Skeletal muscle satellite cell (primary cell): ENCODE data around the gene SLC26A11.

ENCODE experiments used
- H3K27me3 ChIP-seq: 2 replicates; pipeline ENCODE4 v1.7.0; 2013; ENCODE audit warnings: low read length; ENCODE audit not compliant: control insufficient read depth, insufficient read depth
- H3K36me3 ChIP-seq: 2 replicates; pipeline ENCODE4 v1.7.0; 2013; ENCODE audit warnings: mild to moderate bottlenecking, control low read depth, low read length; ENCODE audit not compliant: insufficient read depth
- H3K4me1 ChIP-seq: 2 replicates; pipeline ENCODE4 v1.7.0; 2013; ENCODE audit warnings: low read length; ENCODE audit not compliant: control insufficient read depth, insufficient read depth
- H3K4me2 ChIP-seq: 2 replicates; pipeline ENCODE4 v1.7.0; 2013; ENCODE audit warnings: mild to moderate bottlenecking, low read length
- H3K4me3 ChIP-seq: 2 replicates; pipeline ENCODE4 v1.7.0; 2013; ENCODE audit warnings: low read length
- H3K9ac ChIP-seq: 2 replicates; pipeline ENCODE4 v1.7.0; 2013; ENCODE audit warnings: mild to moderate bottlenecking, low read depth, low read length, moderate library complexity
- H3K9me3 ChIP-seq: replicated peaks from 2 replicates; pipeline ENCODE4 v1.7.0; 2013; ENCODE audit warnings: mild to moderate bottlenecking, control low read depth, low read length

The SLC26A11 gene

DNA sequence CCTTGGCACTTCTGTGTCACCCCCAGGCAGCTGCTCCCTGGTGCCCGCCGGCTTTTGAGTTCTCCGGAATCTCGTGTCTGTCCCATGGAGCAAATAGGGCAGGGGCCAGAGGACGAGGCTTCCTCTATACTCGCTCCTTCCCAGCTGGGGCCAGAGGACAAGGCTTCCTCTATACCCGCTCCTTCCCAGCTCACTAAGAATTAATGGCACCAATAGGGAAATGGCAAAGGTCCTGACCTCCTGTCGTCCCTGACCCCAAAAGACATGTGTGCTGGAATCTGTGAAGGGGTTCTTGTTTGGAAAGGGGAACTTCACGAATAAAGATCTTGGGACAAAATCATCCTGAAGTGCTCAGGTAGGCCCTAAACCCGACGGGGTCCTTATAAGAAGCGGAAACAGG, 7.7 kb upstream of the SLC26A11 start:
- Histone ChIP-seq H3K27me3 (no peaks in the 10 kb centered on the region), H3K36me3 (peaks cover 53% of the 10 kb centered on the region), H3K9me3 (no peaks in the 10 kb centered on the region), H3K9ac (no peak overlapping the region), H3K4me3 (no peak overlapping the region), H3K4me2 (no peak overlapping the region), H3K4me1 (no peaks in the 10 kb centered on the region)

DNA sequence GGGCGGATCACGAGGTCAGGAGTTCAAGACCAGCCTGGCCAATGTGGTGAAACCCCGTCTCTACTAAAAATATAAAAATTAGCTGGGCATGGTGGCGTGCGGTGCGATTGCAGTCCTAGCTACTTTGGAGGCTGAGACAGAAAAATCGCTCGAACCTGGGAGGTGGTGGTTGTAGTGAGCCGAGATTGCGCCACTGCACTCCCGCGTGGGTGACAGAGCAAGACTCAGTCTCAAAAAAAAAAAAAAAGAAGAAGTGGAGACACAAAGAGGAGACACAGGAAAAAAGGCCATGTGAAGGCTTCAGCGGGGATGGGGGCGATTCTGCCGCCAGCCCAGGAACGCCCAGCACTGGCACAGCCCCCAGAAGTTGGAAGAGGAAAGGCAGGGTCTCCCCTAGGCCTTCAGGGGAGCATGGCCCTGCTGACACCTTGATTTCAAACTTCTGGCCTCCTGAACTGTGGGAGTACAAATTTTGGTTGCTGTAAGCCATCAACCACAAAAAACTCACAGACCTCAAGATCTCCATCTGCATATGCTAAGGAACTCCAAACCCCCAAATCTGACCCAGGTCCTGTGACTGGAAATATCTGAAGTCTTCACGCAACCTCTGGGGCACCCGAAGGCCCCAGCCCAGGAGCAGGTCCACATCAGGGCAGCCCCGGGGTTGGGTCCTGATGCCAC, 7.1 kb upstream of the SLC26A11 start:
- no peaks in the 10 kb centered on the region for H3K4me1 ChIP-seq
- no peak overlapping the region for H3K9ac ChIP-seq
- H3K9me3 ChIP-seq: no peaks in the 10 kb centered on the region
- H3K27me3 ChIP-seq: no peaks in the 10 kb centered on the region
- no peak overlapping the region for H3K4me2 ChIP-seq
- H3K36me3 ChIP-seq: peaks cover 58% of the 10 kb centered on the region
- H3K4me3 ChIP-seq: no peak overlapping the region

DNA sequence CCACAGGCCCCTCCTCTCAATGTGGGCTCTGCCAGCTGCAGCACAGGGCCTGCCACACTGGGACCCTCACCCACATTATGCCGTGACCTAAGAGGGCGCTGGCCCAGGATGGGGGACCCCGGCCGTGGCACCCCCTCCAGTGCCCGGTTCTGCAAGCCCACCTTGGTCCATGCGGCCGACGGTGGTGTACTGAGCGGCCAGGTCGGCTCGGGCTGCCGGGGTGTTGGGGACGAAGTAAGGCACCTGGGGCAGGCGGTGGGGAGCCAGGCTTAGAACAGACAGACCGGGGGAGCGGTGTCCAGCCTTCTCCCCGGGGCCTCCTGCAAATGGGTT, 6.6 kb upstream of the SLC26A11 start:
- no peak overlapping the region for H3K9ac ChIP-seq
- H3K27me3 ChIP-seq: no peaks in the 10 kb centered on the region
- no peak overlapping the region for H3K4me3 ChIP-seq
- H3K4me1 ChIP-seq: no peaks in the 10 kb centered on the region
- H3K4me2 ChIP-seq: no peak overlapping the region
- H3K9me3 ChIP-seq: no peaks in the 10 kb centered on the region
- H3K36me3 ChIP-seq: peaks cover 59% of the 10 kb centered on the region

DNA sequence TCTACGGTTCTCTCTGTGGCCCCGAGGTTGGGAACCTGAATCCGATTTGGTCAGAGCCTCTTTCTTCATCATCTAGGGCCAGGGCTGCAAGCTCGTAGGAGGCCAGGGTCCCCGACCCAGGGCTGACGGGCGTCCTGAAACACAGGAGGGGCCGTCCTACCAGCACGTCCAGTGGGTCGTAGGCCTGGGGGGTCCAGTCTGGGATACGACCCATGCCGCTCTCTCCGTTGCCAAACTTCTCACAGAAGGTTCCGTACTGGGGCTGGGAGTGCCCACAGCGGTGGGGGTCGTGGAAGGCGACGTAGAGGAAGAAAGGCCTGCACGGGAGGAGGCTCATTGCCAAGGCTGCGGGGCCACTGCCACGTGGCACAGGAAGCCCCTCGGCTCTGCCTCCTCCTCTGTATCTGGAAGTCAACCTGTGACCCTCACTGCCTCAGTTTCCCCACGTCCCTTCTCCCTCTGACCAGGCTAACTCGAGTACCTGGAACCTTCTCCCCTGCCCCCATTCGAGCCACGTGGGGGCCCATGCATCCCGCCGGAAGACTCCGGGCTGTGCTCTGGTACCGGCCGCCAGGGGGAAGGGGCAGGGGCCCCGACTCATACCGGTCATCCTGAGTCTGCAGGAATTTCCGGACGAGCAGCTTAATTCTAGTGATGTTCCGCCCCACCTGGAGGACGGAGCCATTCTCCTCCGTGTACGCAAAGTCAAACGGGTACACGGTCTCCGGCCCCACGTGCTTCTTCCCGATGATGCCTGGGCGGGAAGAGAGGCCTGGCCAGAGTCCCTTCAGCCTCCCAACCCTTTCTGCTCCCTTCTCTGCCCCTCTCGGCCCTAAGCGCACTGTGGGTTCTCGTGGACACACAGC, 6.0 kb upstream of the SLC26A11 start:
- Histone ChIP-seq H3K4me2 (no peak overlapping the region), H3K36me3 (peaks cover 59% of the 10 kb centered on the region), H3K27me3 (no peaks in the 10 kb centered on the region), H3K9me3 (no peaks in the 10 kb centered on the region), H3K9ac (no peak overlapping the region), H3K4me3 (no peak overlapping the region), H3K4me1 (peaks cover 3% of the 10 kb centered on the region)

DNA sequence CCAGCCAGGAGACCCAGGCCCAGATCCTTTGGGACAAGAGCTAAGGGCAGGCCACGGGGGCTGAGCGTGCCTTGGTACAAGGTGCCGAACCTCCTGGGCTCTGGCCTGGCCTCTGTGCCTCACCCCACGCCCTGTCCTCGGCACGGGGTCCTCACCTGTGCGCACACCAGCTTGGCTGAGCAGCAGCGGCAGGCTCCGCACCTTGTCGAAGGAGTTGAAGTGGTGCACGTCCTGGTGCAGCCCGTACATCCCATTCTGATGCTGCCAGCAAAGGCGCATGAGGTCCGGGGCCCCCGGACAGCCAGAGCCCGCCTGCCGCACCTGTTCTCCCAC, 5.4 kb upstream of the SLC26A11 start:
- Histone ChIP-seq H3K4me2 (no peak overlapping the region), H3K4me3 (no peak overlapping the region), H3K27me3 (no peaks in the 10 kb centered on the region), H3K36me3 (peaks cover 55% of the 10 kb centered on the region), H3K4me1 (peaks cover 8% of the 10 kb centered on the region), H3K9me3 (no peaks in the 10 kb centered on the region), H3K9ac (no peak overlapping the region)

DNA sequence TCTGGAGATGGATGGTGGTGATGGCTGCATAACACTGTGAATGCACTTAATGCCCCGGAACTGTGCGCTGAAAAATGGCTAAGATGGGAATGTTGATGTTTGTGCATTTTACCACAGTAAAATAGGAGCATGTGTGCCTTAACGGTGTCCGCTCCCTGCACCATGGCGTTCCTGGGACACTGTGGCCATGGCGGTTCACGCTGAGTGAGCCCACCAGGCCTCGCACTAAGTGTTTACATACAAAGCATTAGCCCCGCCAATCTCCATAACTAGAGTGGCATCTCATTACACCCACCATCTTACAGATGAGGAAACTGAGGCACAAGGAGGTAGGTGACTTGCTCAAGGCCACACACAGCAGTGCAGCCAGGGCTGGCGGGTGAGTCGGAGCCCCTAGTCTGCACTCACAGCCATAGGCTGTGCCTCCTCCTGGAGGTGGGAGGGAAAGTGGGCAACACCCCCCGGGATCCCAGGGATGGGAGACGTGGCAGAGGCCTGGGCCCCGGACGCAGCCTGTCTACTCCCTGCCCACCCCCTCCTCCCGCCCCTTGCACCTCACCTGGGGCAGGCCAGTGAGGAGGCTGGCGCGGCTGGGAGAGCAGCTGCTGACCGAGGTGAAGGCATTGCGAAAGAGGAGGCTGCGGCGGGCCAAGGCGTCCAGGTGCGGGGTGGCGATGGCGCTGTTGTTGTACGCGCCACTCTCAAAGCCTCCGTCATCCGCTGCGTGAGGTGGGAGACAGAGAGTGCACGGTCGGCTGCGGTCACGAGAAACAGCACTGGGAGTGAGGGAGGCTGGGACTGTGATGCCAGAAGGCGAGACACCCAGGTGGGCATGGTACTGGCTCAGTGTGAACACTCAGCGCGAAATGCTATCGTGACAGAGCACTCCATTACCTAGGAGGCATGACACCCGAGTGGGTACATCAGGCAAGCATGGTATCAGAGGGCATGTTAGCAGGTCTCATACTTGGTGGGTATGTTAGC, 3.5 kb upstream of the SLC26A11 start:
- Histone ChIP-seq H3K36me3 (peaks cover 36% of the 10 kb centered on the region), H3K9ac (no peak overlapping the region), H3K4me1 (peaks cover 15% of the 10 kb centered on the region), H3K9me3 (no peaks in the 10 kb centered on the region), H3K4me2 (no peak overlapping the region), H3K4me3 (no peak overlapping the region), H3K27me3 (no peaks in the 10 kb centered on the region)

DNA sequence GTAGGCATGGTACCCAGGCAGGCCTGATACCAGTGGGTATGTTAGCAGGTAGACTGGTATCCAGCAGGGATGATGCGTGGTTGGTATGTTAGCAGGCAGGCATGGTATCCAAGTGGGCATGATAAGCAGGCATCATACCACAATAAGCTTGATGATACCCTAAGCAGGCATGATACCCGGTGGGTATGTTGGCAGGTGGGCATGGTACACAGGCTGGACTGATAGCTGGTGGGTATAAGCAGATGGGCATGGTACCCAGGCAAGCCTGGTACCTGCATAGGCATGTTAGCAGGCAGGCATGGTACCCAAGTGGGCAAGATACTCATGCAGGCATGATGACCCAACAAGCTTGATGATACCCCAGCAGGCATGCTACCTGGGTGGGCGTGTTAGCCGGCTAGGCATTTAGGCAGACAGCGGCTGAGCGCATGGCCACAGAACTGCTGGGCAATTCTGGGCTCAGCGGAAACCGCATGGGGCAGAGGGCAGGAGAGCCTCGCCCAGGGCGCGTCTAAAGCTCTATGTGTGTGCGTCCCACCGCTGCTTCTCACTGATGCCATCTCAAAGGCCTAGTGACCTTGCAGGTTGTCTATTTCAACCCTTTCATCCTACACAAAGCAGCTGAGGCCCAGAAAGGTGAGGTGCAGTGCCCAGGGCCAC, 2.4 kb upstream of the SLC26A11 start:
- no peak overlapping the region for H3K4me2 ChIP-seq
- H3K9me3 ChIP-seq: no peaks in the 10 kb centered on the region
- H3K27me3 ChIP-seq: no peaks in the 10 kb centered on the region
- no peak overlapping the region for H3K4me3 ChIP-seq
- H3K36me3 ChIP-seq: peaks cover 30% of the 10 kb centered on the region
- H3K4me1 ChIP-seq: peaks cover 15% of the 10 kb centered on the region
- no peak overlapping the region for H3K9ac ChIP-seq

DNA sequence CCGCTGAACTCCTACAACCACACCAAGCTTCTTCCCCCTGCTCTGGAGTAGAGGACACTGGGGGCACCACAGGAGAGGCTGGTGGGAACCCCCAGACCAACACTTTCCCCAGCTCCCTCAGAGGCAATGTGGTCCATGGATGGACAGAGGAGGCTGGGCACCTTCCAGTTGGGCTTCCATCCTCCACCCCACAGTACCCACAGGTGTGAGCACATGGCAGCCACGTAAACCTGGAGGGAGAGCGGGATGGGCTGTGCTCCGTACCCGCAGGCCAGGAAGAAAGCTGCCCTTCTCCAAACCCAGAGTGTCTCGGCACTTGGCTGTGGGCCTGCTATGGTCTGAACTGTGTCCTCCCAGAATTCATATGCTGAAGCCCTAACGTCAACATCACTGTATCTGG, 1.8 kb upstream of the SLC26A11 start:
- H3K4me2 ChIP-seq: no peak overlapping the region
- H3K9ac ChIP-seq: no peak overlapping the region
- no peak overlapping the region for H3K4me3 ChIP-seq
- peaks cover 15% of the 10 kb centered on the region for H3K4me1 ChIP-seq
- H3K27me3 ChIP-seq: no peaks in the 10 kb centered on the region
- H3K9me3 ChIP-seq: no peaks in the 10 kb centered on the region
- H3K36me3 ChIP-seq: peaks cover 27% of the 10 kb centered on the region

DNA sequence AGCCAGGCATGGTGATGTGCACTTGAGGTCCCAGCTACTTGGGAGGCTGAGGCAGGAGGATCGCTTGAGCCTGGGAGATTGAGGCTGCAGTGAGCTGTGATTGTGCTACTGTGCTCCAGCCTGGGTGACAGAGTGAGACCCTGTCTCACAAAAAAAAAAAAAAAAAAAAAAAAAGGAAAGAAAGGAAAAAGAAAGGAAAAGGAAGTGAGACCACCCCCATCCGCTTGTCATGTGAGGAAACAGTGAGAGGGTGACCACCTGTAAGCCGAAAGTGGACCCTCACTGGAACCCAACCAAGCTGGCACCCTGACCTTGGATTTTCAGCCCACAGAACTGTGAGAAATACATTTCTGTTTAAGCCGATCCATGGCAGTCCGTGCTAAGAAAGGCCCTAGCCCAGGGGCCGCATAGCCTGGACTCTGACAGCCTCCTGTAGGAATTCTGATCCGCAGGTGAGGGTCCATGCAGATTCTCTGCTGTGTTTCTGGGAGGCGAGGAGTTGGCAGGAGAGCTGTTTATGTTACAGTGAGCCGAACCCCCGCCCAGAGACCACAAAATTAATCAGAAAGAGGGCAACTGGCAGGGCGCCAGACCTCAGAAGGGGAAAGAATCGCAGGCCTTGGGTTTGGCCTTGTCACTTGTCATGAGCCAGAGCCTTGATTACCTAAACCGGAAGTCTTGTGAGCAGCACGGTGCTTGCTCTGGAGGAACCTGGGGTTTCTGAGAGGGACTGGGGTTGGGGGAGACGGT, 1.0 kb upstream of the SLC26A11 start:
- Histone ChIP-seq H3K36me3 (peaks cover 22% of the 10 kb centered on the region), H3K4me2 (peak overlapping the region; percentile 99), H3K27me3 (no peaks in the 10 kb centered on the region), H3K4me3 (peak overlapping the region; percentile 99), H3K9ac (peak overlapping the region; percentile 92), H3K9me3 (no peaks in the 10 kb centered on the region), H3K4me1 (peaks cover 15% of the 10 kb centered on the region)

DNA sequence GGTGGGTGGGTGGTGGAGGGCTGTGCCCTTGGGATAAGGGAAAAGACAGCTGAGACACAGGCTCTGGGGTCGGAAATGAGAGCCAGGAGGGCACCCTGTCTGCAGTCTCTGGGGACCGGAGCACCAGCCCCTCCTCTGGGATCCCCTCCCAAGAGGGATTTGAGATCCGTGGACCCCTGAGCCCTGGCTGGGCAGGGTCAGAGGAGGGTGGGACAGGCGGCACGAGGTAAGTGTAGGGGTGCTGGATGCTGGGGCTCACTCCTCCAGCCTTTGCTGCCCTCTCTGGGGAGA, 519 bp upstream of the SLC26A11 start:
- Histone ChIP-seq H3K4me1 (peaks cover 15% of the 10 kb centered on the region), H3K27me3 (no peaks in the 10 kb centered on the region), H3K36me3 (peaks cover 17% of the 10 kb centered on the region)

More for the DNA sequence above, 519 bp upstream of the SLC26A11 start:
- peak overlapping the region; percentile 99 for H3K4me2 ChIP-seq
- no peaks in the 10 kb centered on the region for H3K9me3 ChIP-seq
- peak overlapping the region; percentile 99 for H3K4me3 ChIP-seq
- H3K9ac ChIP-seq: peak overlapping the region; percentile 92
